Measurements from ENCODE around the gene BAZ2B. TPM values are rescaled to one million over a fixed set of nuclear protein-coding genes. Genes with fewer than 3 reads are reported as not detected.

BAZ2B gene
- total RNA-seq, 2 donors from 2014 or later, result 40.2 to 47.1 TPM

DNA sequence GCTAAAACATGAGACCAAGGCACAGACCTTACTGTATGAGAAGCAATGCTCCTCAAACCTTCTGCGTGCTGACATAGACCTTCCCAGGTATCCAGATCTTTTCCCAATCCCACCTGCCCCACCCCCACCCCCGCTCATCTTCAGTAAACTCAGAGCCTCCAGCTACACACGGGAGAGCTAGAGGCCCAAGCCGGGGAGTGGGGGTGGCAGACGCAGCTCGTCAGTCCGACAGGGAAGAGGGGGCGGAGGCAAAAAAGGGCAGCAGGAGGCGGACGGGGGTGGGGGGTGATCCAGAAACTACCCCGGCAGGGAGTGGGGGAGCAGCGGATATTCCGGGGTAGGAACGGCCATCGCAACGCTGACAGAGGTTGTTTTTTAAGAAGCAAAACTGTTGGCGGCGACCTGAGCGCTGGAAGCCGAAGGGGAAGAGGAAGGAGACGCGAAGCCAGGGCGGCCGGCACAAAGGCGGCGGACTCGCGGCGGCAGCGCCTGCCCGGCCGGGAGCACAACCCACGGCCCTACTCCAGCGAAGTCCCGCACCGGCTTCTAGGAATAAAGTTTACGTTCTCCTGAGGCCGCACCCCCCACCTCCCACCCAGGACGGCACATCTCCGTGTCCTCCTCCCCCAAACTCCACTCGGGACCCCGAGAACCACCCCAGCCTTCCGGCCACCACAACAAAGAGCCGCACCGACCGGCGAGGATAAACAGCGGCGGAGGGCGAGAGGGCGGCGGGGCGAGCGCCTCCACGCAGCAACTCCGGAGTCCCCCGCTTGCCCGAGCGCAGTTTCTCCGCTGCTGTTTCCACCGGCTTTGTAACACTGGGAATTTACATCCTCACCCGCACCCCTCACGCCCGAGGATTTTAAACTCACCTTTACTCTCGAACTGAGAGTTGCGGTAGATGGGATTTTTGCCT, 722 bp downstream of the BAZ2B start:
- peak; percentile 90 for DNase-seq (ENCODE audit: low spot score)
- H3K4me1 ChIP-seq, result peaks cover 0 to 29% of the 10 kb centered on the region in 2 donors

DNA sequence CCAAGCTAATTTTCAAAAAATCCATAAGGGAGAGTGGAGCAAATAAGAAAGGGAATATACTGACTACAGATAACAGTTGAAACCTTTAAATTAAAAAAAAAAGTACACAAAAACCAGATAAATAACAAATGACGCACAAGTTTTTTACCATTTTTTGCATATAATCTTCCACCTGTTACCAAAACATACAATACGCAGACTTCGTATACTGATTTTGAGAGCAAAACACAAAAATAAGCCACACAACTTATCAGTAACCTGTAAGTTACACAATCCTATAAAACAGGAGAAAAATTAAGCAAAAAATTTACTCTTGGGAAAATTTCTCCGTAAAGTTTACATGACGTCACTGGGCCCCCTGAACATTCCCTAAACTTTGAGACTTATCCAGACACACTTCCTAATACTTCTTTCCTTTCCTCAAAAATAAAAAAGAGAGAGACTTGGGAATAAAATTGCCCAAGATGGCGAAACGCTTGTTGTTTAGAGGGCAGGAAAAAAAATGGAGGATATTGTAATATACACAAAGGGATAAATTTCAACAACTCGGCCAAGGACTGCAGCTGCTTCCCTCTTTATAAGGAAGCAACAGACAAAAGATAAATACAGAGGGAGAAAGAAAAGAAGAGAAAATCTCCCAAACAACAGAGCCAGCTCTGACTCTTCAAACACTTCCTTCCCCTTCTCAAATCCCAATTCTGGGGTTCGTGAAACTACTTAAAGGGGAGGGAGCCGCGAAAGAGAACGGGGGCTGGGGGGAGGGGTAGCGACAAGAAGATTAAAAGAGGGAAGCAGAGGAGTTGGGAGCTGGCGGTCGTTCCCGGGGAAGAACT, 1.6 kb downstream of the BAZ2B start:
- no peaks in the 10 kb centered on the region for H3K9me3 ChIP-seq
- peak overlapping the region; percentile 58 to 88 for H3K4me3 ChIP-seq
- TF ChIP-seq, protein P1, sequence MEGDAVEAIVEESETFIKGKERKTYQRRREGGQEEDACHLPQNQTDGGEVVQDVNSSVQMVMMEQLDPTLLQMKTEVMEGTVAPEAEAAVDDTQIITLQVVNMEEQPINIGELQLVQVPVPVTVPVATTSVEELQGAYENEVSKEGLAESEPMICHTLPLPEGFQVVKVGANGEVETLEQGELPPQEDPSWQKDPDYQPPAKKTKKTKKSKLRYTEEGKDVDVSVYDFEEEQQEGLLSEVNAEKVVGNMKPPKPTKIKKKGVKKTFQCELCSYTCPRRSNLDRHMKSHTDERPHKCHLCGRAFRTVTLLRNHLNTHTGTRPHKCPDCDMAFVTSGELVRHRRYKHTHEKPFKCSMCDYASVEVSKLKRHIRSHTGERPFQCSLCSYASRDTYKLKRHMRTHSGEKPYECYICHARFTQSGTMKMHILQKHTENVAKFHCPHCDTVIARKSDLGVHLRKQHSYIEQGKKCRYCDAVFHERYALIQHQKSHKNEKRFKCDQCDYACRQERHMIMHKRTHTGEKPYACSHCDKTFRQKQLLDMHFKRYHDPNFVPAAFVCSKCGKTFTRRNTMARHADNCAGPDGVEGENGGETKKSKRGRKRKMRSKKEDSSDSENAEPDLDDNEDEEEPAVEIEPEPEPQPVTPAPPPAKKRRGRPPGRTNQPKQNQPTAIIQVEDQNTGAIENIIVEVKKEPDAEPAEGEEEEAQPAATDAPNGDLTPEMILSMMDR (IDR thresholded peaks at IDR 0.05), result no peak
- no peaks in the 10 kb centered on the region for H3K27me3 ChIP-seq
- DNase-seq (ENCODE audit: low spot score), result no peak
- peaks cover 0 to 37% of the 10 kb centered on the region in 2 donors for H3K4me1 ChIP-seq
- no peaks in the 10 kb centered on the region for H3K36me3 ChIP-seq
- peak overlapping the region; percentile 90 to 99 for H3K27ac ChIP-seq

More for the DNA sequence above, 722 bp downstream of the BAZ2B start:
- H3K4me3 ChIP-seq, result peak overlapping the region; percentile 58 to 88
- TF ChIP-seq, protein P1 (IDR thresholded peaks at IDR 0.05), result no peak
- peak overlapping the region; percentile 90 to 99 for H3K27ac ChIP-seq
- no peaks in the 10 kb centered on the region for H3K9me3 ChIP-seq
- no peaks in the 10 kb centered on the region for H3K27me3 ChIP-seq
- H3K36me3 ChIP-seq, result no peaks in the 10 kb centered on the region

DNA sequence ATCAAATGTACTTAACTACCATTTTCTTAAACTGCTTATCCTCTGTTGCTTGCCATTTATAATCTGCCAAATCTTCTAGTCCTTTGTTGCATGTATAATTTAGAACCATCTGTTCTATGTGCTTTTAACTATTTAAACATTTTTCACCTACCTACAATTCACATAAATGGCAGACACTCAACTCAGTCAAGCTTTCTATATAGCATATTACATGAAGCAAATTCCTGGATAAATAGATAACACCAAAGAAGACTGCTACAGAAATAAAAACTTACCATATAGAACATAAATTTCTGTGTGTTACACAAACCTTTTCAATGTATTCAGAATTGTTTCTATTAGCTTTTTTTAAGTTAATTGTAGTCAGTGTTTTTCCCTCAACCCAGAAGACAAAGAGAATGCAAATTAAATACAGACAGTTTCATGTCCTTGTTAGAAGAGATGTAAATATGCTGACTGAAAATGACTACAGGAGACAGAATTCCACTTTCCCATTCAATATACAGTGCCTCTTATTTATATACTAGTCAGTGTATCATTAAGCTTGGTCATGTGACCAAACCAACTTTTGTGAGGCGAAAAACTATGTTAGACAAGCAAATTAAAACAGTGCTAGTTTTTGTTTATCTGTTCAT, 2.6 kb downstream of the BAZ2B start:
- H3K27ac ChIP-seq, result peak overlapping the region; percentile 90 to 99
- no peak for DNase-seq (ENCODE audit: low spot score)
- peaks cover 0 to 41% of the 10 kb centered on the region in 2 donors for H3K4me1 ChIP-seq
- H3K27me3 ChIP-seq, result no peaks in the 10 kb centered on the region
- H3K36me3 ChIP-seq, result no peaks in the 10 kb centered on the region
- no peaks in the 10 kb centered on the region for H3K9me3 ChIP-seq
- peak overlapping the region; percentile 58 to 88 for H3K4me3 ChIP-seq
- TF ChIP-seq, protein P1 (IDR thresholded peaks at IDR 0.05), result no peak

DNA sequence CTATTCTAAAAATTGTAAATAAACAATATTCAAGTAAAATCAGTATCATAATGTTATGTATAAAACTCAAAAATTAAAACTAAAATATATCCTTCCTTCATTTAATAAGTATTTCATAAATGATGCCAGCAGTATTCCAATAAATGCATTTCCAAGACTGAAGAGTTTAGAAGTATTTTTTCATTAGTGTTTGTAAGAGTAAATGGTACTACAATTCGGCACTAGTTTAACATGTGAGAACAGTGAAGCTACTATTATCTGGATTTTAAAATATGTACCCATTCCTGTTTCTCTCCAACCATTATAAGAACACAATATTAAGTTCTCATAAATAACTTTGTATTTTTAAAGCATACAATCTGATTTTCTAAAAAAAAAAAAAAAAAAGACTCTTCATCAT, 3.3 kb downstream of the BAZ2B start:
- Histone ChIP-seq H3K27ac (peak overlapping the region; percentile 90 to 99), H3K4me3 (peak overlapping the region in 1 of 2 donors; percentile 88), H3K27me3 (no peaks in the 10 kb centered on the region), H3K36me3 (no peaks in the 10 kb centered on the region), H3K4me1 (peaks cover 0 to 38% of the 10 kb centered on the region in 2 donors), H3K9me3 (no peaks in the 10 kb centered on the region)
- DNase-seq (ENCODE audit: low spot score), result no peak
- TF ChIP-seq, protein P1 (IDR thresholded peaks at IDR 0.05), result no peak

DNA sequence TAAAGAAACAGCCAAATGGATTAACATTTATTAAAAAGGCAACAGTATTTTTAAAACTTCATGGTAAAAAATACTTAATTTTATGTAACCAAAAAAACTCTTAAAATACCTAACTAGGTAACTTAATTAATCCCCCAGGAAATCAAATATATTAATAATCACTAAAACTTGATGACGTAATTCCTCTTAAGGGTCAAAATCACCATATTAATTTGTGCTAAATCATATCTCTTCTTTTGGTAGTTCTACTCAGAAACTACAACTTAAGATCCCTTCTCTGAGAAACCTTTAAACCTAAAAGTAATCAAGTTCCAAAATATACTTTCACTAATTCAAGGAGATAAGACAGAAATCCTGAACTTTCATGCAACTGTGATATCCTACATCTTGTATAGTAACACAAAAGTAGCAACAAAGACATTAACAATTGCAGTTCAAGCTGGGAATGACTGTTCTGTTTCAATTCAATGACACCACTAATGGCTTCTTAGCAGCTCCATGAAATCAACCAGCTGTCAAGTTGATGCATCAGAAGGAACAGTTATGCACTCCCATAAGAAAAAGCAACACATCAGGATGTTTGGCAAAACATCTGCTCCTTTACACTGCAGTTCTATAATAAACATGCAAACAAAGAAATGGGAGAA, 4.0 kb downstream of the BAZ2B start:
- Histone ChIP-seq H3K27ac (peak overlapping the region; percentile 90 to 99), H3K9me3 (no peaks in the 10 kb centered on the region), H3K27me3 (no peaks in the 10 kb centered on the region), H3K36me3 (no peaks in the 10 kb centered on the region), H3K4me3 (peak overlapping the region in 1 of 2 donors; percentile 88), H3K4me1 (peaks cover 0 to 31% of the 10 kb centered on the region in 2 donors)
- TF ChIP-seq, protein P1 (IDR thresholded peaks at IDR 0.05), result no peak
- no peak for DNase-seq (ENCODE audit: low spot score)
